Loucy (cell line): ENCODE data around the gene ZNF619.

Source experiments
- H2AFZ ChIP-seq: fragments of 200-600 bp; sonication (generic); 2 replicates; pipeline ENCODE4 v1.6.0; 2016; ENCODE audit warnings: antibody characterized with exemption, mild to moderate bottlenecking, low read length, moderate library complexity
- H3F3A ChIP-seq: fragments of 200-600 bp; 2 replicates; pipeline ENCODE4 v1.6.0; 2016; ENCODE audit warnings: antibody characterized with exemption, low read depth, mild to moderate bottlenecking
- H3K27me3 ChIP-seq: fragments of 200-600 bp; sonication (generic); 2 replicates; pipeline ENCODE4 v1.6.1; 2014; ENCODE audit warnings: low read length, mild to moderate bottlenecking; ENCODE audit not compliant: insufficient read depth, poor library complexity, severe bottlenecking
- H3K36me3 ChIP-seq: fragments of 200-600 bp; sonication (generic); 2 replicates; pipeline ENCODE4 v1.6.1; 2016; ENCODE audit warnings: low read length; ENCODE audit not compliant: insufficient read depth
- H3K4me1 ChIP-seq: fragments of 200-600 bp; sonication (generic); 2 replicates; pipeline ENCODE4 v1.5.1; 2014; ENCODE audit warnings: low read length, mild to moderate bottlenecking; ENCODE audit not compliant: insufficient read depth, poor library complexity, severe bottlenecking
- H3K4me2 ChIP-seq: fragments of 200-600 bp; sonication (generic); 2 replicates; pipeline ENCODE4 v1.6.0; 2014; ENCODE audit warnings: antibody characterized with exemption, low read length, low read depth, mild to moderate bottlenecking; ENCODE audit not compliant: poor library complexity, severe bottlenecking
- H3K4me3 ChIP-seq: fragments of 200-600 bp; sonication (generic); 2 replicates; pipeline ENCODE4 v1.5.1; 2014; ENCODE audit warnings: low read length, mild to moderate bottlenecking, mixed read lengths; ENCODE audit not compliant: poor library complexity, severe bottlenecking
- H3K79me2 ChIP-seq: fragments of 200-600 bp; sonication (generic); 2 replicates; pipeline ENCODE4 v1.6.1; 2014; ENCODE audit warnings: low read length; ENCODE audit not compliant: insufficient read depth
- H3K9ac ChIP-seq: fragments of 200-600 bp; sonication (generic); 2 replicates; pipeline ENCODE4 v1.6.0; 2014; ENCODE audit warnings: mild to moderate bottlenecking, low read depth, low read length, moderate library complexity; ENCODE audit not compliant: poor library complexity, severe bottlenecking
- H3K9me2 ChIP-seq: fragments of 200-600 bp; sonication (generic); replicated peaks from 2 replicates; pipeline ENCODE4 v1.6.1; 2016; ENCODE audit warnings: low read depth, low read length, mixed read lengths
- H3K9me3 ChIP-seq: fragments of 200-600 bp; sonication (generic); 2 replicates; pipeline ENCODE4 v1.6.1; 2014; ENCODE audit warnings: mild to moderate bottlenecking, antibody characterized with exemption, low read length, low read depth; ENCODE audit not compliant: insufficient read depth
- H4K20me1 ChIP-seq: fragments of 200-600 bp; sonication (generic); 2 replicates; pipeline ENCODE4 v1.6.0; 2014; ENCODE audit warnings: antibody characterized with exemption, low read length, mild to moderate bottlenecking; ENCODE audit not compliant: insufficient read depth, poor library complexity, severe bottlenecking
- EZH2phosphoT487 ChIP-seq: fragments of 200-600 bp; IDR thresholded peaks from 2 replicates; pipeline ENCODE4 v1.6.1; 2018; ENCODE audit warnings: antibody characterized with exemption, mild to moderate bottlenecking, moderate library complexity, borderline replicate concordance
- TF ChIP-seq, protein P1 (sequence below): fragments of 200-600 bp; sonication (generic); conservative IDR thresholded peaks from 2 replicates; pipeline ENCODE4 v1.5.1; 2014; ENCODE audit warnings: mild to moderate bottlenecking, antibody characterized with exemption, low read length

The ZNF619 gene

DNA sequence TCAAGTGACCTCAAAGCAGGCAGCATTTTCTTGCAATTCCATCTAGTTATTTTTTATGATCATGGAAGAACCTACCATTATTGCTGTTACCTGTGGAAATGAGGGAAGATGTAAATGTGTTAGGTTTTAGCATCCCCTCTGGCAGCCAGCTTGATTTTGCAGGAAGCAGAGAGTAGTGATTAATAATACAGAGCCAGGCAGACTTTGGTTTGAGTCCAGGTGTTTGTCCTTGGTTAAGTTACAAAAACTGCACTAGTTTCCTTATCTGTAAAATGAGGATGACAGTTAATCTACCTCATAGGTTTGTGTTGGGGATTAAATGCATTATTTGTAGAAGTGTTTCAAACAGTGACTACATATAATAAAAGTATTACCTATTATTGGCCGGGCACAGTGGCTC, 41.1 kb downstream of the ZNF619 start:
- Histone ChIP-seq H3K4me2 (no peak overlapping the region), H3K79me2 (no peaks in the 10 kb centered on the region), H3K9me3 (no peaks in the 10 kb centered on the region), H3K36me3 (peaks cover 14% of the 10 kb centered on the region; the same call in 1 of the 2 replicates), H3K9me2 (no peaks in the 10 kb centered on the region), H3F3A (no peaks in the 10 kb centered on the region), H3K4me3 (no peak overlapping the region), H3K27me3 (no peaks in the 10 kb centered on the region), H2AFZ (no peak overlapping the region), H4K20me1 (no peaks in the 10 kb centered on the region), H3K9ac (no peak overlapping the region), H3K4me1 (no peaks in the 10 kb centered on the region)
- TF ChIP-seq, protein P1, sequence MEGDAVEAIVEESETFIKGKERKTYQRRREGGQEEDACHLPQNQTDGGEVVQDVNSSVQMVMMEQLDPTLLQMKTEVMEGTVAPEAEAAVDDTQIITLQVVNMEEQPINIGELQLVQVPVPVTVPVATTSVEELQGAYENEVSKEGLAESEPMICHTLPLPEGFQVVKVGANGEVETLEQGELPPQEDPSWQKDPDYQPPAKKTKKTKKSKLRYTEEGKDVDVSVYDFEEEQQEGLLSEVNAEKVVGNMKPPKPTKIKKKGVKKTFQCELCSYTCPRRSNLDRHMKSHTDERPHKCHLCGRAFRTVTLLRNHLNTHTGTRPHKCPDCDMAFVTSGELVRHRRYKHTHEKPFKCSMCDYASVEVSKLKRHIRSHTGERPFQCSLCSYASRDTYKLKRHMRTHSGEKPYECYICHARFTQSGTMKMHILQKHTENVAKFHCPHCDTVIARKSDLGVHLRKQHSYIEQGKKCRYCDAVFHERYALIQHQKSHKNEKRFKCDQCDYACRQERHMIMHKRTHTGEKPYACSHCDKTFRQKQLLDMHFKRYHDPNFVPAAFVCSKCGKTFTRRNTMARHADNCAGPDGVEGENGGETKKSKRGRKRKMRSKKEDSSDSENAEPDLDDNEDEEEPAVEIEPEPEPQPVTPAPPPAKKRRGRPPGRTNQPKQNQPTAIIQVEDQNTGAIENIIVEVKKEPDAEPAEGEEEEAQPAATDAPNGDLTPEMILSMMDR = no peak
- no peak for TF ChIP-seq EZH2phosphoT487

DNA sequence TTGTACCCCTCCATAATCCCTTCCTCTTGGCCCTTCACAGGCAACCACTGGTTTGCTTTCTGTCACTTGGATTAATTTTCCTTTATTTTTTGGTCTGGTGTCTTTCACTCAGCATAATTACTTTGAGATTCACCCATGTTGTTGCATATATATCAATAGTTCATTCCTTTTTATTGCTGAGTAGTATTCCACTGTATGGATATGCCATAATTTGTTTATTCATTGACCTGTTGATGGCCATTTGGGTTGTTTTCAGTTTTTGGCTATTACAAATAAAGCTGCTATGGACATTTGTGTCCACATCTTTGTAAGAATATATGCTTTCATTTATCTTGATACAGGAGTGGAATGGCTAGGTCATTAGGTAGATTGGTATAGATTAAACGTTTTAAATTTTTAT, 41.9 kb downstream of the ZNF619 start:
- Histone ChIP-seq H3K9me3 (no peaks in the 10 kb centered on the region), H3K9me2 (no peaks in the 10 kb centered on the region), H3K27me3 (no peaks in the 10 kb centered on the region), H3K4me3 (no peak overlapping the region), H3K79me2 (no peaks in the 10 kb centered on the region), H3K4me2 (no peak overlapping the region), H2AFZ (no peak overlapping the region), H3K4me1 (no peaks in the 10 kb centered on the region), H3K9ac (no peak overlapping the region), H4K20me1 (no peaks in the 10 kb centered on the region), H3K36me3 (peaks cover 14% of the 10 kb centered on the region; the same call in 1 of the 2 replicates), H3F3A (no peaks in the 10 kb centered on the region)
- no peak for TF ChIP-seq EZH2phosphoT487
- TF ChIP-seq, protein P1 = no peak

DNA sequence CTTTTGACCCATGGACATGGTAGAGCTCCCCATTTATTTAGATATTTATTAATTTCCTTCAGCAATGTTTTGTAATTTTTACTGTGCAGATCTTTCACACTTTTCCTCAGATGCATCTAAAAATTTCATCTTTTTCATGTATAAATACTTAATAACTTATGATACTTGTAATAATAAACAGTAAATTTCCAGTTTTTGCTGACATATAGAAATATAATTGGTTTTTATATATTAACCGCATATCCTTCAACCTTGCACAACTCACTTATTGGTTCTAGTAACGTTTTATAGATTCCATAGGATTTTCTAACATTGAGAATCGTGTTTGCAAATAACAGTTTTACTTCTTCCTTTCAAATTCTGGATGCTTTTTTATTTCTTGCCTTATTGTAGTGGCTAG, 44.3 kb downstream of the ZNF619 start:
- Histone ChIP-seq H3K9ac (no peak overlapping the region), H3K4me1 (peaks cover 15% of the 10 kb centered on the region), H3K4me3 (no peak overlapping the region), H3F3A (no peaks in the 10 kb centered on the region), H2AFZ (no peak overlapping the region), H3K36me3 (peaks cover 8% of the 10 kb centered on the region; the same call in 1 of the 2 replicates), H3K79me2 (peaks cover 14% of the 10 kb centered on the region), H3K4me2 (no peak overlapping the region), H3K27me3 (no peaks in the 10 kb centered on the region), H3K9me3 (no peaks in the 10 kb centered on the region), H4K20me1 (peaks cover 1% of the 10 kb centered on the region), H3K9me2 (no peaks in the 10 kb centered on the region)
- TF ChIP-seq EZH2phosphoT487 = no peak

DNA sequence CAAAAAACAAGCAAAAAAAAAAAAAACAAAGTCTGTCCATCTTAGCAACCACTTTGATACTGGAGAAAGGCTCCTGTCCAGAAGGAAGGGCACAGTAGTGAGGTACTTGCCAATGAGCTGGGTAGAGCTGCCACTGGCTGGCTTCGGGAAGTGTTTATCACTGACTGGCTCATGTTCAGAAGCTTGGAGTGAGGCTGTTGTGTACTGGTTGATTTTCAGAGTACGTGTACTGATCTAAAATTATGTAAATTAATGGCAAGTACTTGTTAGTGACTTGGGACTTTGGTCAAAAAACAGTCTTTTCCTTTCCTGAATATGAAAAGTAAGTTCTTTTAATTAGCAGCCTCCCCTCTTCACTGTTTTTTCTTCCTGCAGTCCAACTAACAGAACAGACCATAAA, 46.9 kb downstream of the ZNF619 start:
- Histone ChIP-seq H3K36me3 (peaks cover 5% of the 10 kb centered on the region; the same call in 1 of the 2 replicates), H3K9me3 (no peaks in the 10 kb centered on the region), H3K9me2 (no peaks in the 10 kb centered on the region), H3K4me3 (peak overlapping the region; percentile 87), H4K20me1 (peaks cover 2% of the 10 kb centered on the region), H3K79me2 (peaks cover 34% of the 10 kb centered on the region), H3K27me3 (no peaks in the 10 kb centered on the region), H2AFZ (peak overlapping the region; percentile 86; the same call in 1 of the 2 replicates), H3K4me2 (peak overlapping the region; percentile 86), H3K9ac (peak overlapping the region; percentile 90), H3K4me1 (peaks cover 34% of the 10 kb centered on the region), H3F3A (no peaks in the 10 kb centered on the region)
- TF ChIP-seq, protein P1 = no peak
- TF ChIP-seq EZH2phosphoT487 = no peak
